GM12878 (cell line): ENCODE measurements around the gene SCGB1A1.

Source experiments
- EZH2 ChIP-seq: IDR thresholded peaks from 2 replicates; pipeline ENCODE4 v1.6.1; 2012; ENCODE audit warnings: low read depth, mild to moderate bottlenecking, control low read depth, inconsistent platforms, low read length, borderline replicate concordance; ENCODE audit not compliant: control insufficient read depth
- RAD21 ChIP-seq: IDR thresholded peaks from 2 replicates; pipeline ENCODE4 v1.6.1; 2011; ENCODE audit warnings: mild to moderate bottlenecking, low read depth, low read length, moderate library complexity; ENCODE audit not compliant: insufficient read depth
- USF1 ChIP-seq: IDR thresholded peaks from 2 replicates; pipeline ENCODE4 v1.6.1; 2011; ENCODE audit warnings: borderline replicate concordance, low read depth, mild to moderate bottlenecking, moderate library complexity, mixed read lengths, low read length; ENCODE audit not compliant: insufficient read depth; ENCODE audit errors: extremely low read length
- ZNF217 ChIP-seq: fragments of 450-650 bp; IDR thresholded peaks from 2 replicates; pipeline ENCODE4 v1.6.1; 2017; ENCODE audit warnings: antibody characterized with exemption, mild to moderate bottlenecking

GRCh38 chr11:62444835-62445234 is 26.0 kb downstream of the SCGB1A1 start:
- TF ChIP-seq USF1 (no peak), EZH2 (no peak), ZNF217 (no peak), RAD21 (no peak)
